ENCODE results near the gene SCG3. TPM values are rescaled to one million over a fixed set of nuclear protein-coding genes. Genes with fewer than 3 reads are reported as not detected.

Gene SCG3
- total and polyA plus RNA-seq, 5 experiments from 2014 or later, result not detected

DNA sequence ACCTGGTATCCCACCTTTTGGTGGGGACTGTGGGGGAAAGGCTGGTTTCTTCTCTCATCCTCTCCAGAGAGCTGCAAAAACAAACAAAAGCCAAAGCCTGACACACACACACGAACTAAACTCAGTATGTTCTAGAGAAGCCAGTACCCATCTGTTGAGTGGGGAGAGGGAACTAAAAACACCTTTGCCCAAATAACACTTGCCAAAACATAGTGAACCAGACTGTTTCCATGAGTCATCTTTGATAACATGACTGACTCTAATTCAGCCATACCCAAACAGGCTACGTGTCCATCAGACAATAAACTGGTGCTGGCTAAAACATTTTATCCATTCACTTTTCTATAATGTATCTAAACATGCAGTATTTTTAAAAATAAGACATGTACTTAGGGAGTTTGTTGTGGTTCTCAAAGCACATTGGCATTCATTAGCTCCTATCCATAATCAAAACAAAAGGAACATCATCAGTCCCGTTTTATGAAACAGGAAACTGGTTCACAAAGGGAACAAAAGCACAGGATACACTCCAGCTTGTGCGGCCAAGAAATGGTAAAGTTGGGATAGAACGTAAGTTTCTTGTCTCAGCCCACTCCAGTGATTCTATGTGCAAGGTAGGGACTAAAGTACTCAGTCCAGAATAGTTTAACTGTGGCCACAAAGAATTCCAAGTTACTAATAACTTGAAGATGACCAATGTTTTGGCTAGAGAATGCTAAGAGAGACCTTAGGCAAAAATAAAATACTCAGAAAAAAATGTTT is 40.1 kb downstream of the SCG3 start:
- H3K9me3 Mint-ChIP-seq, result no peaks in the 10 kb centered on the region
- ATAC-seq (no peak), DNase-seq (no peak)
- peaks cover 0 to 41% (median 23%) of the 10 kb centered on the region in 3 donors for H3K36me3 Mint-ChIP-seq
- POLR2A ChIA-PET, result no interaction called here
- peak overlapping the region in 4 of 10 donors; percentile 14 to 39 (median 16) for H3K27ac Mint-ChIP-seq
- H3K4me1 Mint-ChIP-seq, result peaks cover 13 to 40% (median 28%) of the 10 kb centered on the region in 4 donors
- H3K27me3 Mint-ChIP-seq, result no peaks in the 10 kb centered on the region
- H3K4me3 Mint-ChIP-seq, result no peak overlapping the region

DNA sequence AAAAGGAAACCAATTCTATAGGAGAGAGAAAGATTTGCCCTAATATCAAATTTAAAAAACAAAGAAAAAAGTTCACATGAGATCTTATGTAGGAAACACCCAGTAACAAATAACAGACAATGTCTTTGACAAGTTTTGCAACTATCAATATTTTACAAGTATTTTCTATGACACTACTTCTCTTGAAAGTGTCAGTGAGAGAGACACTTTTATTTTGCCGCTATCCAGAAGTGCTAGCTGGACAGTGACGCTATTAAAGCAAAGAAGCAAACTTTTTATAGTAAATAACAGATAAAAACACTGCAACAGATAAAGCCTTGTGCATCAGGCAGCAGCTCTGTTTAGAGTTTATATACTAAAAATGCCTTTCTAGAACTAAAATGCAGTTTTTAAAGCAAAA is 42.9 kb downstream of the SCG3 start:
- POLR2A ChIA-PET, result interaction anchor here (0.9 to 2.7 kb wide), 2 partner anchors 9 to 13 kb away, joined by 3 to 17 read pairs; partner anchors contain the start of gene LYSMD2

DNA sequence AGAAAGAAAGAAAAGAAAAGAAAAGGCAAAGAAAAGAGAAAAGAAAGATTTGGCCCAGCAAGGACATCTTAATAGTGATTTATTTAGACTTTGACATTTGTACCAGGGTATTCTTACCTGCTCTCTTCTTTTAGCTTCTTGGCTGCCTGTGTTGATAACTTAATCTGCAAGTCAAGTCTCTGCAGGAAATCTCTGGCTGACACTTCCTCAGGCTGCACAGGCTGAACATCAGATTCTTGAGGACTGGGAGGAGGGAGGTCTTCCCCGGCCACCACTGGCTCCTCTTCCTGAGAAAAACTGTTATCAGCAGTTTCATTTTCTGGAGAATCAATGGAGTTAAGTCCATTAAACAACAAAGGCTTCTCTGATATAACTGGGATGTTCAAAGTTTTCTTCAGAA is 43.4 kb downstream of the SCG3 start:
- Mint-ChIP-seq H3K27ac (peak overlapping the region in 8 of 10 donors; percentile 1 to 88 (median 62)), H3K4me3 (peak overlapping the region in 6 of 10 donors; percentile 36 to 48 (median 44)), H3K9me3 (no peaks in the 10 kb centered on the region), H3K4me1 (peaks cover 22 to 60% (median 56%) of the 10 kb centered on the region in 4 donors), H3K27me3 (no peaks in the 10 kb centered on the region), H3K36me3 (peaks cover 0 to 50% (median 23%) of the 10 kb centered on the region in 3 donors)
- ATAC-seq, result no peak
- no peak for DNase-seq
- POLR2A ChIA-PET, result interaction anchor here (0.9 to 2.7 kb wide), 2 partner anchors 9 to 13 kb away, joined by 3 to 17 read pairs; partner anchors contain the start of gene LYSMD2

More for the DNA sequence above, 42.9 kb downstream of the SCG3 start:
- H3K4me3 Mint-ChIP-seq, result peak overlapping the region in 5 of 10 donors; percentile 23 to 52 (median 47)
- no peak for DNase-seq
- peaks cover 22 to 57% (median 52%) of the 10 kb centered on the region in 4 donors for H3K4me1 Mint-ChIP-seq
- no peaks in the 10 kb centered on the region for H3K27me3 Mint-ChIP-seq
- H3K36me3 Mint-ChIP-seq, result peaks cover 0 to 50% (median 23%) of the 10 kb centered on the region in 3 donors
- no peaks in the 10 kb centered on the region for H3K9me3 Mint-ChIP-seq
- H3K27ac Mint-ChIP-seq, result peak overlapping the region in 7 of 10 donors; percentile 13 to 88 (median 54)
- no peak for ATAC-seq

DNA sequence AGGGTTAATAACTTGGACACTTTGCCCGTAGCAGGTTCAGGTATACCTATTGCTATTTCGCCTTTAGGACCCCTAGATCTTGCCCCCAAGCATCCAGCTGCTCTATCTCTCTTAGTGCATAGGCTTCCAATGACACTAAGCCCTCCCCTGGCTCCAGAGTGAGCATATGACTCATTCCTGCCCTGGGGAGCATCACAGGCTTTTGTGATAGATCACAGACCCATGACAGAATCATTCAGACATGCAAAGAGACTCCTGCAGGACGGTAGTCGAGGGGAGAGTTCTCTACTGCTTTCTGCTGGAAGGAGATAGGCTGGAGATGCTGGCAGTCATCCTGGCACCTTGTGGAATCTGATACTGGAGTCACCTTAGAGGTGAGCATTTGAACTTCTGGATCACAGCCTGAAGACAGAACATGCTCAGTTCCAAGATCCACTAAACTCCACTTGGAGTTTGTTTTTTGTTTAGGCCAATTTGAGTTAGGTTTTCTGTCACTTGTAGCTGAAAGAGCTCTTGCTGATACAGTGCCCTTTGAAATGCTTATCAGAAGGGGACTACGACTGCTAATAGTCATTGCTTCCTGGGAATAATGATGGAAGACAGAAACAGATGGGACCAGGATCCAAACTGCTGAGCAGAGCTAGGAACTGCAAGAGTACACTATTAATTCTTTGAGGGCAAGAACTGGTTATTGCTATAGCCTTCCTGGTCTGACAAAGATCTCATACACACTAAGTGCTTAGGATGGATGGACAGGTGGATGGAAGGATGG is 45.2 kb downstream of the SCG3 start:
- POLR2A ChIA-PET, result interaction anchor here (0.5 to 2.7 kb wide), 2 partner anchors 11 to 31 kb away, joined by 3 to 17 read pairs; partner anchors contain the start of gene LYSMD2
- Mint-ChIP-seq H3K27me3 (no peaks in the 10 kb centered on the region), H3K4me1 (peaks cover 30 to 77% (median 73%) of the 10 kb centered on the region in 4 donors), H3K27ac (peak overlapping the region; percentile 40 to 84 (median 75)), H3K36me3 (peaks cover 0 to 37% (median 10%) of the 10 kb centered on the region in 3 donors), H3K9me3 (no peaks in the 10 kb centered on the region), H3K4me3 (peak overlapping the region in 6 of 10 donors; percentile 9 to 56 (median 42))
- ATAC-seq (peak in 1 of 2 donors; percentile 82), DNase-seq (peak in 1 of 10 donors; percentile 31)

DNA sequence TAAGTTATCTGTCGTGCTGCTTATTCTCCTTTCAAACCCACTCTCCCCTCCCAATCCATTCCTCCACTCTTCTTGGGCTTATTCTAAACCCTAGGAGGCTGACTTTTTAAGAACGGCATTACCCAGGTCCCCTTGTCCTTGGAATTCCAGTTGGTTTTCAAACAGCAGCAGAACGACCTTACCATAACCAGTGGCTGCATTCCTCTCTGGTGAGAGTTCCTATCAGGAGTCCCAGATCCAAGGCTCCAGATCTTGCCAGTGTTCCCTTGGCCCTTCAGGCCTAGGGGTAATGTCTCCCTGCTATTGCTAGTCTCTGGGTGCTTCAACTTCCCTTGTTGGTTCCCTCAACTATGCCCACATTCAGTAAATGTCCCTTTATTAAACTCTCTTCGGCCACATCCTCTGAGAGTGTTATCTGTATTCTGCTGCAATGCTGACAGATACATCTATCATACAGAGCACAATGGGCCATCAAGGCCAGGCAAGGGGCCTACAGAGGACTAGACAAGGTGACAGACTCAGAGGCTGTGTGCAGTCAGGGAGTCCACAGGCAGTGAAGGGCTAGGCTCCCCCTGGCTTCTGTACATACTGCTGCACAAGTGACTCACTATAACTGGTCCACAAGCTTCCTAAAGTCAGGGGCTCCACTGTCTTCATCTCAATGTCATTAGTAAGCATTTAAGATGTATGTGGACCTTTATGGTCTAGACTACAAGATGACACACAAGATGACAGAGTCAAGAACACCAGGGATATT is 46.0 kb downstream of the SCG3 start:
- Mint-ChIP-seq H3K36me3 (peaks cover 0 to 28% (median 4%) of the 10 kb centered on the region in 3 donors), H3K9me3 (no peaks in the 10 kb centered on the region), H3K27ac (peak overlapping the region; percentile 25 to 89 (median 78)), H3K4me3 (peak overlapping the region in 3 of 10 donors; percentile 3 to 57 (median 10)), H3K4me1 (peaks cover 30 to 80% (median 75%) of the 10 kb centered on the region in 4 donors), H3K27me3 (no peaks in the 10 kb centered on the region)
- POLR2A ChIA-PET, result no interaction called here
- DNase-seq, result no peak
- peak in 1 of 2 donors; percentile 32 for ATAC-seq

DNA sequence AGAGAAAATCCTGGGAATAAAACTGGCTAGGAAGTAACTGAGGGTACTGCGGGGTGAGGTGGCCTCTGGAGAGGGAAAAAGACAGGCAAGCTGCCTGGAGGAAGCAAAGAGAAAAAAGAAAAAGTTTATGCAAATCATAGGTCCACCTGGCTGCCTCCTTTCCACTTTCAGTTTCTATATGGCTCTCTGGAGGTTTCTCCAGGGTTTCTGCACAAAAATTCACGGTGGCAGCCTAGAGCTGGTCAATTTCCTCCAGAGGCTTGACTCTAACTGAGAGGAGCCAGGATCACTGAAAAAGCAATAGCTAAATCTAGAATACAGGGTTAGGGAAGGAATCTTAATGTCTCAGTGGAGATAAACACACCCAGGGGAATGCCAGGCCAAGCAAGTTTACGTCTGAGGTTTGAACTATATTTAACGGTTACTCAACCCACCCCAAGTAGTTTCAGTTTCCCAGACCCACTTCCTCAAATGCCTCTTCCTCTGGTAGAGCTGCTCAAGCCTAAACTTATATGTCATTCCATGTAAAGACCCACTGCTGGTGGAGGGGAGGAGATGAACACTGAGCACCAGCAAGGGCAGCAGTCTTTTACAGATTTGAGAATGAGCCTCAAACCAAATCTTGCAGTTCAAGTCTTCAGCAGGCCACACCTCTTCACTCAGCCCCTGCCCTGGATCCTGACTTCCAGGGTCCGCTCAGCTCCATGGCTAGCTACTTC is 50.4 kb downstream of the SCG3 start:
- peaks cover 43 to 94% (median 90%) of the 10 kb centered on the region in 4 donors for H3K4me1 Mint-ChIP-seq
- H3K27ac Mint-ChIP-seq, result peak overlapping the region; percentile 93 to 99 (median 97)
- H3K4me3 Mint-ChIP-seq, result peak overlapping the region; percentile 82 to 95 (median 88)
- H3K27me3 Mint-ChIP-seq, result no peaks in the 10 kb centered on the region
- DNase-seq (peak in 7 of 10 donors; percentile 13 to 62 (median 32)), ATAC-seq (peak; percentile 64 to 78)
- POLR2A ChIA-PET, result interaction anchor here (0.8 to 1.7 kb wide), 3 partner anchors 45 to 1376 kb away, joined by 3 to 4 read pairs (median 4); partner anchors contain the start of gene GABPB1
- H3K36me3 Mint-ChIP-seq, result peaks cover 0 to 7% (median 0%) of the 10 kb centered on the region in 3 donors
- no peaks in the 10 kb centered on the region for H3K9me3 Mint-ChIP-seq

DNA sequence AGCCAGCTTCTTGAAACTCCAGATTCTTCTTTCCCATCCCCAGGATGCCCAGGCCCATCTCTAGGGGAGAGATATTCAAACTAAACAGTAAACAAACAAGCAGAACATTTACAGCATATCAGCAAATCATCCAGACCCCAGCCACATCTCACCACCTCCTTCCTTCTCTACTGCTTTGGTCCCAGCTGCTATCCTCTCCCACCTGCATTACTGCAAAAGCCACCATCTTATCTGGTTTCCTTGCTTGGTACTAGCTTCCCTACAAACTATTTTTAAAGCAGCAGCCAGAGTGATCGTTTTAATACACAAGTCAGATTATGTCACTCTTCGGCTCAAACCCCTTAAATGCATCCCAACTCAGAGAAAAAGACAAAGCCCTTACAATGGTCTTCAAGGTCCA is 51.3 kb downstream of the SCG3 start:
- peaks cover 0 to 2% (median 0%) of the 10 kb centered on the region in 3 donors for H3K36me3 Mint-ChIP-seq
- H3K27ac Mint-ChIP-seq, result peak overlapping the region; percentile 93 to 99 (median 97)
- H3K27me3 Mint-ChIP-seq, result no peaks in the 10 kb centered on the region
- peaks cover 34 to 84% (median 82%) of the 10 kb centered on the region in 4 donors for H3K4me1 Mint-ChIP-seq
- DNase-seq, result no peak
- peak overlapping the region in 9 of 10 donors; percentile 29 to 95 (median 85) for H3K4me3 Mint-ChIP-seq
- no peak for ATAC-seq
- H3K9me3 Mint-ChIP-seq, result no peaks in the 10 kb centered on the region
- POLR2A ChIA-PET, result interaction anchor here (0.5 to 0.8 kb wide), 3 partner anchors 152 to 1377 kb away, joined by 3 to 4 read pairs (median 3); partner anchors contain the start of genes ARPP19 and GABPB1

DNA sequence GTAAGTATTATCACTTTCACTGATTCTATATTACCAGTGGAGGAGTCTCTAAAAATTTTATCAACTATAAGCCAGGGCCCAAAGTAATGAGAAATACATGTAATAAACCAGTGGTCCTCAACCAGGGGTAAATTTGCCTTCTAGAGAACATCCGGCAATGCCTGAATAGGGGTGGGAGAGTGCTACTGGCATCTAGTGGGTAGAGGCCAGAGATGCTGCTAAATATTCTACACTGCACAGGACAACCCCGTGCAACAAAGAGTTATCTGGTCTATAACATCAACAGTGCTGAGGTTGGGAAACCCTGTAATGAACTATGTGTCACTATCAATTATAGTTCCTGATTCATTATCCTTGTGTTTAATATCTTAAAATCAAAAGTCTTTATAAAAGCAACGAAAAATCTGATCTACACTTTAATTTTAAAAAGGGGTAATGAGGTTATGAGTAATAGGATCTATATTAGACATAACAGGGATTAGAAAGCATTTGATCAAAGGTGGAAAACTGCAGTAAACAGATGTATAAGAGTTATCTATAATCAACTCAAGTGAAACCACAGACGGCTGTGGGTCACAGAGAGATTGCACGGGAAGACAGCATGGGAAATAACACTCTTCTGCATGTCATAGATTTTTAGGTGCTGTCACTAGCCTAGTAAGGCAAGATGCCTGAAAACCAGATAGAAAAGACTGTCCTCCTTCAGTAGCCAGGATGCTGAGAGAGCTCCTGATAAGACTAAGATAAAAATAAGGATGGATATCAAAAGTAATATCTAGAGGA is 54.1 kb downstream of the SCG3 start:
- Mint-ChIP-seq H3K27ac (peak overlapping the region; percentile 92 to 99 (median 96)), H3K36me3 (no peaks in the 10 kb centered on the region), H3K27me3 (no peaks in the 10 kb centered on the region), H3K4me3 (peak overlapping the region; percentile 83 to 97 (median 90)), H3K4me1 (peaks cover 41 to 77% (median 76%) of the 10 kb centered on the region in 4 donors), H3K9me3 (no peaks in the 10 kb centered on the region)
- POLR2A ChIA-PET, result interaction anchor here (0.8 to 5.4 kb wide), 4 partner anchors 17 to 444 kb away, joined by 3 to 68 read pairs (median 6); partner anchors contain the start of gene TMOD2
- ATAC-seq (peak; percentile 19 to 29), DNase-seq (peak in 8 of 10 donors; percentile 26 to 71 (median 38))

DNA sequence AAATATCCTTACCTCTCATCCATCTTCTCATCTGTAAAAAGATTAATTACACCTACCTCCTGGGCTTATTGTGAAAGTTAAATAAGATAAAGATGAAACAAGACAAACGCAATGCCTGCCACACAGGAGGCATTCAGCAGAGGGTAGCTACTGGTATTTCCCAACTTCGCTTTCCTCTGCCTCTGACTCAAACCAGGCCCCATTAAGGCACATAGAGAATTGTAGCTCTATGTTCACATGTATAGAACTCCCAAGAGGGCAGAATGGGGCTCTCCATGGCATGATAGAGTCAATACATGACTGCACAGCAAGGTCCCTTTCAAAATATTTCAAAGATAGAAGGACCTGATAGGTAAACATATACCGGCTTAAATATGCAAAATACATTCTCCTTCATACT is 54.8 kb downstream of the SCG3 start:
- Mint-ChIP-seq H3K4me1 (peaks cover 36 to 71% (median 69%) of the 10 kb centered on the region in 4 donors), H3K27ac (peak overlapping the region; percentile 92 to 99 (median 96)), H3K36me3 (no peaks in the 10 kb centered on the region), H3K27me3 (no peaks in the 10 kb centered on the region), H3K4me3 (peak overlapping the region; percentile 83 to 97 (median 90)), H3K9me3 (no peaks in the 10 kb centered on the region)
- DNase-seq (no peak), ATAC-seq (no peak)
- POLR2A ChIA-PET, result interaction anchor here (0.9 to 5.4 kb wide), 8 partner anchors 11 to 1382 kb away, joined by 3 to 68 read pairs (median 9); partner anchors contain the start of gene TMOD2

DNA sequence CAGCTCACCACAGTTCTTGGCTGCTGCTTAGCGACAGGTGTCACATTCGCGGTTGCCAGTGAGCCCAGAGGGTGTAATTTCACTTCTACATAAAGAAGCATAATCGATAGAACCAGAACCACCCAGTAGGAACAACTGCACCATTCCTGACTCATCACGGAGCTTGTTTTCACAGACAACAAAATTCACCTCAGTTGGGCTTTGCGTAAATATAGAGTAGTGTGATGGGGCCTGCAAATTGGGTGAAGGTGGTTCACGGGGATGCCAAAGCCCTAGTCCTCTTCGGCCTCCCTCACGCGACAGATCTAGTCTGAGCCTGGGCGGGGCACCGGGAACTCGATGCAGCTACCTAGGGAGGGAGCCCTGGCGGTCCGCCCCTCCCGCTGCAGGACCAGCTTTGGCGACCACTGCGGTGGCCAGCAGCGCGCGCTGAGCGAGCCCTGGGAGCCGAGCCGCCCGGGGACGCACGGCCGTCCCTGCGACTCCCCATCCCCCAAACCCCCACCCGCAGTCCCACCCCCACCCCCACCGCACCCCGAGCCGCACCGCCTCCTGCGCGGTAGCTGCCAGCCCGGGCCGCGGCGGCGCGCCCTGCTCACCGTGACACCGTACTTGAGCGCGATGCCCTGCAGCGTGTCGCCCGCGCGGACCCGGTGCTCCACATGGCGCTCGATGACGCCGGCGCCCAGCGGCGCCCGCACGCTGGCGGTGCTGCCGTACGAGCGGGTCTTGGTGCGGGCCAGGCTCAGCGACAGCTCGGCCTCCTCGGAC is 55.6 kb downstream of the SCG3 start:
- H3K9me3 Mint-ChIP-seq, result no peaks in the 10 kb centered on the region
- H3K27me3 Mint-ChIP-seq, result no peaks in the 10 kb centered on the region
- DNase-seq, result peak; percentile 39 to 75 (median 52)
- peaks cover 30 to 62% (median 60%) of the 10 kb centered on the region in 4 donors for H3K4me1 Mint-ChIP-seq
- H3K4me3 Mint-ChIP-seq, result peak overlapping the region; percentile 83 to 97 (median 90)
- peak; percentile 66 to 70 for ATAC-seq
- H3K27ac Mint-ChIP-seq, result peak overlapping the region; percentile 92 to 99 (median 96)
- no peaks in the 10 kb centered on the region for H3K36me3 Mint-ChIP-seq
- POLR2A ChIA-PET, result interaction anchor here (0.9 to 5.4 kb wide), 16 partner anchors 8 to 1383 kb away, joined by 3 to 68 read pairs (median 6); partner anchors contain the start of genes DMXL2, LEO1 and TMOD2
